Astrocyte of the hippocampus (primary cell): ENCODE results near the gene WARS2.
"Not testable (repeated sequence)": the region's sequence is repeated elsewhere in the genome, so short reads cannot be mapped to it uniquely, and the experiment has no call there.

Experiments used
- DNase-seq: peaks from one replicate; pipeline ENCODE4 v3.0.0; 2011; ENCODE audit warnings: low read depth, low spot score

Gene WARS2

GRCh38 chr1:119139857-119140176, 636 bp downstream of the WARS2 start:
- DNase-seq = no peak

- DNase-seq = no peak
Observed at GRCh38 chr1:119139403-119139802, 1.1 kb downstream of the WARS2 start.

- DNase-seq = peak; percentile 56
Observed at GRCh38 chr1:119136401-119136800, 4.1 kb downstream of the WARS2 start.

GRCh38 chr1:119133987-119134386, 6.5 kb downstream of the WARS2 start:
- DNase-seq = peak; percentile 58

- DNase-seq = no peak
Observed at GRCh38 chr1:119132179-119132578, 8.3 kb downstream of the WARS2 start.

- no peak for DNase-seq
Observed at GRCh38 chr1:119125874-119126273, 14.6 kb downstream of the WARS2 start.

GRCh38 chr1:119124764-119125163, 15.7 kb downstream of the WARS2 start:
- DNase-seq = no peak

- DNase-seq = not testable (repeated sequence)
Observed at GRCh38 chr1:119121872-119122271, 18.6 kb downstream of the WARS2 start.

GRCh38 chr1:119116725-119117124, 23.7 kb downstream of the WARS2 start:
- no peak for DNase-seq

GRCh38 chr1:119115736-119116135, 24.7 kb downstream of the WARS2 start:
- DNase-seq = no peak

- DNase-seq = peak; percentile 35
Observed at GRCh38 chr1:119115311-119115710, 25.1 kb downstream of the WARS2 start.

- DNase-seq = peak; percentile 27
Observed at GRCh38 chr1:119114786-119115185, 25.7 kb downstream of the WARS2 start.

- no peak for DNase-seq
Observed at GRCh38 chr1:119112791-119113190, 27.7 kb downstream of the WARS2 start.

- DNase-seq = no peak
Observed at GRCh38 chr1:119112244-119112643, 28.2 kb downstream of the WARS2 start.

- no peak for DNase-seq
Observed at GRCh38 chr1:119108988-119109387, 31.5 kb downstream of the WARS2 start.

- DNase-seq = no peak
Observed at GRCh38 chr1:119103764-119104163, 36.7 kb downstream of the WARS2 start.

- DNase-seq = no peak
Observed at GRCh38 chr1:119102051-119102450, 38.4 kb downstream of the WARS2 start.

- DNase-seq = peak; percentile 92
Observed at GRCh38 chr1:119101563-119101962, 38.9 kb downstream of the WARS2 start.

GRCh38 chr1:119099775-119100174, 40.7 kb downstream of the WARS2 start:
- no peak for DNase-seq

GRCh38 chr1:119097380-119097779, 43.1 kb downstream of the WARS2 start:
- peak; percentile 46 for DNase-seq

GRCh38 chr1:119093721-119094120, 46.7 kb downstream of the WARS2 start:
- DNase-seq = no peak

GRCh38 chr1:119091618-119092017, 48.8 kb downstream of the WARS2 start:
- DNase-seq = no peak

GRCh38 chr1:119090250-119090649, 50.2 kb downstream of the WARS2 start:
- DNase-seq = no peak

GRCh38 chr1:119086830-119087229, 53.6 kb downstream of the WARS2 start:
- DNase-seq = no peak

GRCh38 chr1:119084798-119085197, 55.7 kb downstream of the WARS2 start:
- no peak for DNase-seq
